OCI-LY1 (cell line): Measurements from ENCODE around the gene KCNMB1.

Source experiments
- EZH2 ChIP-seq: fragments of 200-600 bp; sonication (generic), shearing (Covaris generic); IDR thresholded peaks from 2 replicates; pipeline ENCODE4 v1.8.0; 2017; ENCODE audit warnings: borderline replicate concordance, mixed run types, mild to moderate bottlenecking, antibody characterized with exemption, low read length, moderate library complexity, mixed read lengths
- TF ChIP-seq, protein P1 (sequence below): fragments of 200-600 bp; sonication (generic), shearing (Covaris generic); IDR thresholded peaks from 2 replicates; pipeline ENCODE4 v1.5.1; 2017; ENCODE audit warnings: mild to moderate bottlenecking, antibody characterized with exemption, low read length, moderate library complexity, mixed read lengths

- TF ChIP-seq EZH2 = no peak
- TF ChIP-seq, protein P1, sequence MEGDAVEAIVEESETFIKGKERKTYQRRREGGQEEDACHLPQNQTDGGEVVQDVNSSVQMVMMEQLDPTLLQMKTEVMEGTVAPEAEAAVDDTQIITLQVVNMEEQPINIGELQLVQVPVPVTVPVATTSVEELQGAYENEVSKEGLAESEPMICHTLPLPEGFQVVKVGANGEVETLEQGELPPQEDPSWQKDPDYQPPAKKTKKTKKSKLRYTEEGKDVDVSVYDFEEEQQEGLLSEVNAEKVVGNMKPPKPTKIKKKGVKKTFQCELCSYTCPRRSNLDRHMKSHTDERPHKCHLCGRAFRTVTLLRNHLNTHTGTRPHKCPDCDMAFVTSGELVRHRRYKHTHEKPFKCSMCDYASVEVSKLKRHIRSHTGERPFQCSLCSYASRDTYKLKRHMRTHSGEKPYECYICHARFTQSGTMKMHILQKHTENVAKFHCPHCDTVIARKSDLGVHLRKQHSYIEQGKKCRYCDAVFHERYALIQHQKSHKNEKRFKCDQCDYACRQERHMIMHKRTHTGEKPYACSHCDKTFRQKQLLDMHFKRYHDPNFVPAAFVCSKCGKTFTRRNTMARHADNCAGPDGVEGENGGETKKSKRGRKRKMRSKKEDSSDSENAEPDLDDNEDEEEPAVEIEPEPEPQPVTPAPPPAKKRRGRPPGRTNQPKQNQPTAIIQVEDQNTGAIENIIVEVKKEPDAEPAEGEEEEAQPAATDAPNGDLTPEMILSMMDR = no peak
These were observed 24.2 kb downstream of the KCNMB1 start for GRCh38 chr5:170365011-170365410.
